ENCODE measurements around the gene B4GAT1.

B4GAT1 gene

GRCh38 chr11:66334605-66335442, 12.6 kb downstream of the B4GAT1 start:
- H3K27me3 ChIP-seq (ENCODE audit: insufficient read depth, low read depth): peaks cover 25% of the 10 kb centered on the region; the same call in 1 of the 2 replicates
- H3K27ac ChIP-seq: no peak overlapping the region
- H3K4me1 ChIP-seq (ENCODE audit: low read depth, poor library complexity, severe bottlenecking): peaks cover 6% of the 10 kb centered on the region
- no peak overlapping the region for H3K9ac ChIP-seq
- TF ChIP-seq CTCF (conservative IDR thresholded peaks at IDR 0.05; ENCODE audit: low read depth, low read length): no peak
- no peak overlapping the region for H2AFZ ChIP-seq (ENCODE audit: low read depth)
- no peak overlapping the region for H3K4me3 ChIP-seq (IDR thresholded peaks at IDR 0.05; ENCODE audit: insufficient read depth, low read depth, low read length)
- no peak overlapping the region for H3K4me2 ChIP-seq
- no peaks in the 10 kb centered on the region for H4K20me1 ChIP-seq (ENCODE audit: insufficient read depth)
- no peaks in the 10 kb centered on the region for H3K79me2 ChIP-seq (ENCODE audit: insufficient read depth, low read depth)
- H3K36me3 ChIP-seq (ENCODE audit: insufficient read depth): no peaks in the 10 kb centered on the region

DNA sequence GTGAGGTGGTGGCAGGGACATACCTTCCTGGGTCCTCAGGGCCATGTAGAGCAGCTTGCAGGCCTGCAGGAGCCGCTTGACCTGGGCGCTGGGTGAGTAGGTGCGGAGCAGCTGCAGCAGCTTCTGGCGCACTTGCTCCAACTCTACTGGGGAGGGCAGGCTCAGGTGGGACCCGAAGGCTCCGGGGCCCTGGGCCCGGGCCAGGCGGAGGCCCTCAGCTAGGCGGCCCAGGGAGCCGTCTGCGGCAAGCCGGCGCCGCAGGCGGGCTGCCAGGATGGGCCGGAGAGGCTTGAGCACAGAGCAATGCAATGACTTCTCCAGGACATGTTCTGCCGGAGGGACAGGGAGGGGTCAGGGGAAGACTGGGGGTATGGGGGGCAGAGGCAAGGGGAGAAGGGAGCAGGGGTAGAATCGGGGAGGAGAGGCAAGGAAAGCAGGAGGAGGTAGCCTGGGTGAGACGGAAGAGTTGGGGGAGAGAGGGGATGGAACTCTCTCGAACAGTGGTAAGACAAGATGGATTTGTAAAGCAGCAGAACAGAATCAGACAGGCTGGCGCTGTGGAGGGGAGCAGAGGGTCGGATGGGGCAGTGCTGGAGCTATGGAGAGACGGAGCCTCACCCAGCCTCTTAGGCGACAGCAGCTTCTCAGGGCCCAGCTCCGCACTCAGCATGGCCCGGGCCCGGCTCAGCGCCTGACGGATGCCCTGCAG, 13.4 kb downstream of the B4GAT1 start:
- no peak for TF ChIP-seq CTCF (conservative IDR thresholded peaks at IDR 0.05; ENCODE audit: low read depth, low read length)
- Histone ChIP-seq H3K4me3 (IDR thresholded peaks at IDR 0.05; ENCODE audit: insufficient read depth, low read depth, low read length) (no peak overlapping the region), H2AFZ (ENCODE audit: low read depth) (no peak overlapping the region), H3K36me3 (ENCODE audit: insufficient read depth) (no peaks in the 10 kb centered on the region), H3K27me3 (ENCODE audit: insufficient read depth, low read depth) (peaks cover 25% of the 10 kb centered on the region; the same call in 1 of the 2 replicates), H3K4me2 (no peak overlapping the region), H3K9ac (no peak overlapping the region), H3K4me1 (ENCODE audit: low read depth, poor library complexity, severe bottlenecking) (peaks cover 6% of the 10 kb centered on the region), H4K20me1 (ENCODE audit: insufficient read depth) (no peaks in the 10 kb centered on the region), H3K79me2 (ENCODE audit: insufficient read depth, low read depth) (no peaks in the 10 kb centered on the region), H3K27ac (no peak overlapping the region)

DNA sequence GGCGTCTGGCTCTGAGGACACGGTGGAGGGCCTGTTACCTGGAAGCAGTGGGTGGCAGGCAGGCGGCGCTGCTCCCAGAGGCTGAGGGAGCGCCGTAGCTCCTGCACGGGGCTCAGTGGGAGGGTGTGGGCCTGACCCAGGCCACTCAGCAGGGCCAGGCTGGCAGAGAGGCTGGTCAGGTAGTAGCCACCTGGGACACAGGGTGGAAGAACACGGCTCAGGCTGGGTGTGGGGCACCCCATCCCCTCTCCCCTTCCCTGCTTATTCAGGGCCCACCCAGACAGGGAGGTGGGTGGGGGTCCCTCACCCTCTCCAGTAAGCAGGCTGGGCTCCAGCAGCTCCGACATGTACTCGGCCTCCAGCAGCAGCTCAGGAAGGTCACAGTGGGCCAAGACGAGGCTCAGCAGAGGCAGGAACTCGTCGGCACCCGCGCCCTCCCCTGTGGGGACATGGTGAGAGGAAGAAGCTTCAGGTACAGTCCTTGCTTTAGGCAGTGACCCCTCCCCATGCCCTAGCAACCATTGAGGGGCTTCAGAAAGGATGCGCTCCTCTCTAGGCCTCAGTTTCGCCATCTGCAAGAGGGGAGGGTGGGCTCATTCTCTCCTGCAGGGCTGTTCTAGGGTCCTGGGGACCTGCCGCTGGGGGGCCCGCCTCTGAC, 14.1 kb downstream of the B4GAT1 start:
- no peak overlapping the region for H3K4me2 ChIP-seq
- H3K4me3 ChIP-seq (IDR thresholded peaks at IDR 0.05; ENCODE audit: insufficient read depth, low read depth, low read length): no peak overlapping the region
- H3K79me2 ChIP-seq (ENCODE audit: insufficient read depth, low read depth): no peaks in the 10 kb centered on the region
- H3K27me3 ChIP-seq (ENCODE audit: insufficient read depth, low read depth): peaks cover 25% of the 10 kb centered on the region; the same call in 1 of the 2 replicates
- no peaks in the 10 kb centered on the region for H3K36me3 ChIP-seq (ENCODE audit: insufficient read depth)
- H3K27ac ChIP-seq: no peak overlapping the region
- TF ChIP-seq CTCF (conservative IDR thresholded peaks at IDR 0.05; ENCODE audit: low read depth, low read length): no peak
- H2AFZ ChIP-seq (ENCODE audit: low read depth): no peak overlapping the region
- no peaks in the 10 kb centered on the region for H4K20me1 ChIP-seq (ENCODE audit: insufficient read depth)
- H3K9ac ChIP-seq: no peak overlapping the region
- H3K4me1 ChIP-seq (ENCODE audit: low read depth, poor library complexity, severe bottlenecking): peaks cover 10% of the 10 kb centered on the region

DNA sequence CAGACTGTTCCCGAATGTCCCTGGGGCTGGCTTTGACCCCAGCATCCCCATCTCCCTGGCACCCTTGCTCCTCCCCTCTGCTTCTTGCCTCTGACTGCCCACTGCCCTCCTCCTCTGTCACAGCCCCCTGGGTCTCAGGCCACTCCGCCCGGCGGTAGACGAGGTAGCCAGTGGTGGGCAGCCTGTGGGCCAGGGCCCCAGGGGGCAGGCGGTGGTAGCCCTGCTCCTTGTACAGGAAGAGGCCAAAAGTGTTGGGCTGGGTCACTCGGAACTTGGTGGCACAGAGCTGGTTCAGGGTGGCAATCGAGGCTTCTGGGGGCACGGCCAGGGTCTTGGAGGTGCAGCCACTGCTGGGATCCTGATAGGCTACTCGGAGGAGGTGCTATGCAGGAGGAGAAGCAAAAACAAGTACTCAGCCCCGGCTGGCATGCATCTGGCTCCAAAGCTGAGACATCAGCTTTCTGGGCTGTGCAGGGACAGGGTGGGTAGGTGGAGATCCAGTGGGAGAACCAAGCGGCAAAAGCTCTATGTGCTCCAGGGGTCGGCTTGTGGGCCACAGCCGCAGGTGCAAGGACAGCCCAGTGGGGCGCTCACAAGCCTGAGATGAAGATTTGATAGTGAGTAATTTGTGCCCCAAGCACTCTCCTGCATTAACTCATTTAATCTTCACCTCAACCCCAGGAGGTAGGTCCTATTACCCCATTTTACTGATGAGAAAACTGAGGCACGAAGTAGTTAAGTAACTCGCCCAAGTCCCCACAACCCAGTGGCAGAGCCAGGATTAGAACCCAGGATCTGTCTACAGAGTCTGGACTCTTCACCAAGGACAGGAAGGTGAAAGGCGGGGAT, 14.8 kb downstream of the B4GAT1 start:
- Histone ChIP-seq H3K79me2 (ENCODE audit: insufficient read depth, low read depth) (no peaks in the 10 kb centered on the region), H3K27ac (no peak overlapping the region), H3K9ac (no peak overlapping the region), H3K4me2 (no peak overlapping the region), H3K36me3 (ENCODE audit: insufficient read depth) (no peaks in the 10 kb centered on the region), H2AFZ (ENCODE audit: low read depth) (no peak overlapping the region), H3K27me3 (ENCODE audit: insufficient read depth, low read depth) (peaks cover 25% of the 10 kb centered on the region; the same call in 1 of the 2 replicates), H3K4me3 (IDR thresholded peaks at IDR 0.05; ENCODE audit: insufficient read depth, low read depth, low read length) (no peak overlapping the region), H3K4me1 (ENCODE audit: low read depth, poor library complexity, severe bottlenecking) (peaks cover 17% of the 10 kb centered on the region), H4K20me1 (ENCODE audit: insufficient read depth) (no peaks in the 10 kb centered on the region)
- no peak for TF ChIP-seq CTCF (conservative IDR thresholded peaks at IDR 0.05; ENCODE audit: low read depth, low read length)
